H1 (cell line): Measurements from ENCODE around the gene C3. TPM values are rescaled to one million over a fixed set of nuclear protein-coding genes. Genes with fewer than 3 reads are reported as not detected.

Experiments used
- CTCF ChIA-PET: fragments of 300-600 bp; sonication (Branson Sonifier 250); formaldehyde crosslinking; loops from one replicate; lab custom pipeline; 2021; ENCODE audit not compliant: partially characterized antibody; lab: Charles Lee
- POLR2A ChIA-PET: fragments of 300-600 bp; sonication (Branson Sonifier 250); formaldehyde crosslinking; loops from one replicate; lab custom pipeline; 2021; ENCODE audit warnings: inconsistent platforms; ENCODE audit not compliant: partially characterized antibody; lab: Charles Lee
- DNase-seq, 2 experiments: peaks; one replicate each; pipeline versions ENCODE4 v3.0.0 to v3.0.0-alpha.2; 2010 to 2022; ENCODE audit warnings: low spot score in 2 of 2, low read depth in 1 of 2, mixed read lengths in 1 of 2
- FAIRE-seq: peaks from 2 replicates; lab custom pipeline; 2011; peaks lifted over from hg19 to GRCh38; lab: Jason Lieb, UNC
- H2AFZ ChIP-seq: 2 replicates; pipeline ENCODE4 v1.8.1; 2012; ENCODE audit warnings: low read length, inconsistent platforms
- H2AK5ac ChIP-seq: 2 replicates; pipeline ENCODE4 v1.6.1; 2013; ENCODE audit warnings: low read depth, low read length
- H2BK120ac ChIP-seq: replicated peaks from 2 replicates; pipeline ENCODE3; 2013; ENCODE audit warnings: low read depth, low read length, inconsistent platforms
- H2BK12ac ChIP-seq: 2 replicates; pipeline ENCODE4 v1.6.1; 2013; ENCODE audit warnings: low read depth, low read length
- H2BK15ac ChIP-seq: 2 replicates; pipeline ENCODE4 v1.6.1; 2013; ENCODE audit warnings: low read length
- H2BK20ac ChIP-seq: 2 replicates; pipeline ENCODE4 v1.6.1; 2013; ENCODE audit warnings: low read length
- H2BK5ac ChIP-seq: 2 replicates; pipeline ENCODE4 v1.6.1; 2013; ENCODE audit warnings: low read depth, low read length
- H3K14ac ChIP-seq: 2 replicates; pipeline ENCODE4 v1.6.1; 2013; ENCODE audit warnings: inconsistent platforms; ENCODE audit not compliant: insufficient read length
- H3K18ac ChIP-seq: 2 replicates; pipeline ENCODE4 v1.6.1; 2013; ENCODE audit warnings: low read length; ENCODE audit errors: extremely low read depth
- H3K23ac ChIP-seq: 2 replicates; pipeline ENCODE4 v1.6.1; 2013; ENCODE audit warnings: inconsistent platforms; ENCODE audit not compliant: insufficient read length
- H3K23me2 ChIP-seq: 2 replicates; pipeline ENCODE4 v1.6.1; 2013; ENCODE audit warnings: low read depth, low read length
- H3K27ac ChIP-seq: 2 replicates; pipeline ENCODE4 v1.6.1; 2011; ENCODE audit warnings: low read depth, low read length, inconsistent platforms
- H3K27me3 ChIP-seq, 4 experiments: replicated peaks in 1 of 4; 1 replicate in 1 of 4; 2 replicates in 3 of 4; pipeline versions ENCODE4 v1.6.1 to v1.8.1; 2011 to 2013; ENCODE audit warnings: low read length in 3 of 4, mild to moderate bottlenecking in 3 of 4, inconsistent platforms in 2 of 4, mixed read lengths in 2 of 4, moderate library complexity in 1 of 4; ENCODE audit not compliant: control insufficient read depth in 3 of 4, insufficient read depth in 3 of 4; ENCODE audit errors: extremely low read depth in 1 of 4
- H3K36me3 ChIP-seq, 4 experiments: 2 replicates each; pipeline versions ENCODE4 v1.6.1 to v1.8.1; 2011 to 2013; ENCODE audit warnings: mild to moderate bottlenecking in 4 of 4, low read length in 3 of 4, moderate library complexity in 2 of 4, control low read depth in 1 of 4, inconsistent platforms in 1 of 4; ENCODE audit not compliant: insufficient read depth in 4 of 4, control insufficient read depth in 2 of 4
- H3K4ac ChIP-seq: replicated peaks from 2 replicates; pipeline ENCODE3; 2013; ENCODE audit warnings: low read length, low read depth, mixed read lengths, inconsistent platforms; ENCODE audit not compliant: insufficient read length
- H3K4me1 ChIP-seq, 4 experiments: replicated peaks in 1 of 4; 1 replicate in 1 of 4; 2 replicates in 3 of 4; pipeline versions ENCODE4 v1.6.1 to v1.8.1; 2011 to 2013; ENCODE audit warnings: low read length in 3 of 4, inconsistent platforms in 2 of 4, mixed read lengths in 1 of 4; ENCODE audit not compliant: insufficient read depth in 4 of 4, control insufficient read depth in 3 of 4
- H3K4me2 ChIP-seq, 2 experiments: 2 replicates each; pipeline versions ENCODE4 v1.6.1 to v1.8.1; 2011 to 2013; ENCODE audit warnings: low read depth in 2 of 2, low read length in 2 of 2, control low read depth in 1 of 2, inconsistent platforms in 1 of 2, mild to moderate bottlenecking in 1 of 2; ENCODE audit not compliant: insufficient read depth in 1 of 2
- H3K4me3 ChIP-seq, 4 experiments: fragments of 200-600, 300-600 bp in 1 of 4; sonication (generic), shearing (Covaris generic), sonication (Bioruptor Twin) in 1 of 4; 2 replicates each; pipeline versions ENCODE4 v1.5.1 to v1.8.1; 2011 to 2016; ENCODE audit warnings: low read length in 4 of 4, low read depth in 3 of 4, control low read depth in 2 of 4, inconsistent platforms in 2 of 4, mild to moderate bottlenecking in 2 of 4, mixed read lengths in 1 of 4, moderate library complexity in 1 of 4; ENCODE audit not compliant: insufficient read depth in 2 of 4; ENCODE audit errors: extremely low read depth in 1 of 4
- H3K56ac ChIP-seq: replicated peaks from 2 replicates; pipeline ENCODE3; 2013; ENCODE audit warnings: low read depth, mild to moderate bottlenecking, mixed read lengths, low read length, inconsistent platforms; ENCODE audit not compliant: insufficient read length
- H3K79me1 ChIP-seq: 2 replicates; pipeline ENCODE4 v1.6.1; 2013; ENCODE audit warnings: low read depth, low read length, control low read depth
- H3K79me2 ChIP-seq, 2 experiments: 2 replicates each; pipeline versions ENCODE4 v1.6.1 to v1.8.1; 2012 to 2013; ENCODE audit warnings: low read length in 2 of 2, mild to moderate bottlenecking in 2 of 2, inconsistent platforms in 1 of 2; ENCODE audit not compliant: insufficient read depth in 2 of 2, control insufficient read depth in 1 of 2
- H3K9ac ChIP-seq, 4 experiments: replicated peaks in 1 of 4; 1 replicate in 1 of 4; 2 replicates in 3 of 4; pipeline versions ENCODE4 v1.6.1 to v1.8.1; 2011 to 2013; ENCODE audit warnings: low read depth in 3 of 4, low read length in 3 of 4, control low read depth in 2 of 4, mild to moderate bottlenecking in 2 of 4, moderate library complexity in 2 of 4, inconsistent platforms in 1 of 4; ENCODE audit errors: extremely low read depth in 1 of 4
- H3K9me3 ChIP-seq, 2 experiments: 2 replicates each; pipeline versions ENCODE4 v1.6.1 to v1.8.1; 2012 to 2013; ENCODE audit warnings: mild to moderate bottlenecking in 2 of 2, moderate library complexity in 2 of 2, control low read depth in 1 of 2, inconsistent platforms in 1 of 2, low read depth in 1 of 2, low read length in 1 of 2, mixed read lengths in 1 of 2; ENCODE audit not compliant: insufficient read depth in 2 of 2
- H4K20me1 ChIP-seq, 2 experiments: replicated peaks in 1 of 2; 2 replicates each; pipeline versions ENCODE3 to v1.8.1; 2011 to 2013; ENCODE audit warnings: inconsistent platforms in 2 of 2, low read length in 2 of 2, mild to moderate bottlenecking in 1 of 2; ENCODE audit not compliant: insufficient read depth in 2 of 2, control insufficient read depth in 1 of 2
- H4K5ac ChIP-seq: 2 replicates; pipeline ENCODE4 v1.6.1; 2013; ENCODE audit warnings: low read length, low read depth, mixed read lengths, inconsistent platforms; ENCODE audit not compliant: insufficient read length
- H4K8ac ChIP-seq: 2 replicates; pipeline ENCODE4 v1.8.0; 2013; ENCODE audit warnings: mild to moderate bottlenecking, moderate library complexity, low read length, inconsistent platforms; ENCODE audit not compliant: insufficient read depth; ENCODE audit errors: extremely low read depth
- H4K91ac ChIP-seq: replicated peaks from 2 replicates; pipeline ENCODE3; 2013; ENCODE audit warnings: low read length, mixed read lengths, inconsistent platforms; ENCODE audit not compliant: insufficient read length
- BACH1 ChIP-seq: IDR thresholded peaks from 2 replicates; pipeline ENCODE4 v1.6.1; 2012; ENCODE audit warnings: low read length, improper control_type of control experiment
- WGBS, 2 experiments: shearing (Covaris generic) in 1 of 2; methylation state at CpG; one replicate each; pipeline versions ENCODE4 v1.1.6 to v1.1.7; 2013 to 2015; ENCODE audit warnings: low lambda C conversion rate in 2 of 2, mixed read lengths in 2 of 2, inconsistent platforms in 1 of 2, low coverage in 1 of 2, missing lambda C conversion rate in 1 of 2; ENCODE audit not compliant: insufficient replicate concordance in 2 of 2, insufficient coverage in 1 of 2, insufficient read length in 1 of 2; ENCODE audit errors: extremely low coverage in 1 of 2, missing lambda C conversion rate in 1 of 2; 5-methylcytosine and 5-hydroxymethylcytosine counted together
- polyA plus RNA-seq, 7 experiments: library from polyadenylated mRNA; depleted of rRNA in 3 of 7; stranded (reverse) in 5 of 7; unstranded in 2 of 7; fragments of >200 nt in 5 of 7; fragments of 200-250 nt in 2 of 7; gene quantifications; 1 replicate in 5 of 7; 2 replicates in 1 of 7; 4 replicates in 1 of 7; pipeline versions ENCODE4 v1.2.1 to v1.2.3, GENCODE V29; 2011 to 2013; ENCODE audit warnings: missing spikeins in 2 of 7, mixed read lengths in 2 of 7
- total RNA-seq: library from RNA; stranded (reverse); fragmentation: NEBNext Ultra II Directional; extraction: Animal tissue kit (Norgen Biotek cat#: 25700); gene quantifications from 2 replicates; pipeline ENCODE4 v1.2.1, GENCODE V29; 2021
- TF ChIP-seq, protein P1 (sequence below): IDR thresholded peaks from 2 replicates; pipeline ENCODE4 v1.6.1; 2012; ENCODE audit warnings: inconsistent platforms

The C3 gene
- total and polyA plus RNA-seq, 2 of the 8 experiments (the other 6 are each of a cell fraction or from before 2014, with no cell fraction given), result 6.4 to 12.8 TPM

DNA sequence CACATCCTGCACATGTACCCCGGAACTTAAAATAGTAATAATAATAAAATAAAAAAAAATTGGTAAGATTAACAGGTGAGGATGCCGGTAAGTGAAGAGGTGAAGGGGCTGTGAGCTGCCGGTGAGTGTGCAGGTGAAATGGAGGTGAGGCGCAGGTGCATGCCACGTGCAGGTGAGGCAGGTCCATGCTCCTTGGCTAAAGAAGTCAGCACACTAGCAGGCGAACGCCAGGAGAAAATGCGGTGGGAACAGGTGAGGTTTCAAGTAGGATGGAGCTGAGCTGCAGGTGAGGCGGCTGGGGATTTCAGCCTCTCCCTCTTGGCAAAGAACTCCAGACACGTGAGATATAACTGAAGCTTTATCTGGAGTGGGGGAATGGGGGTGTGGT lies 43.0 kb downstream of the C3 start:
- no peak overlapping the region for H2AFZ ChIP-seq
- WGBS, 2 experiments, result 71% methylated on average over 10 of the region's 10 CpGs; no CpG with 5 or more reads in 1 of the 2 experiments
- H3K18ac ChIP-seq, result no peak overlapping the region
- no peaks in the 10 kb centered on the region for H3K9me3 ChIP-seq
- no peak overlapping the region for H3K14ac ChIP-seq
- no peak overlapping the region; the same call in 1 of the 2 replicates for H2BK15ac ChIP-seq
- CTCF ChIA-PET, result interaction anchor here (0.6 to 1.8 kb wide), 3 partner anchors 18 to 55 kb away, joined by 3 to 5 read pairs (median 3); no protein-coding TSS in a partner anchor
- H3K56ac ChIP-seq, result no peak overlapping the region
- peak overlapping the region; percentile 70 to 83; a peak in 3 of 4 replicates for H3K4me2 ChIP-seq
- FAIRE-seq, result no peak
- no peaks in the 10 kb centered on the region for H3K79me2 ChIP-seq
- H4K91ac ChIP-seq, result no peak overlapping the region
- H3K4me3 ChIP-seq, result peak overlapping the region in 1 of 4 experiments; percentile 45; a peak in 2 of 8 replicates
- no peaks in the 10 kb centered on the region for H3K36me3 ChIP-seq
- POLR2A ChIA-PET, result interaction anchor here (1.0 kb wide), 1 partner anchor 147 kb away, joined by 3 read pairs; the partner anchor contains the start of gene TNFSF9
- no peak overlapping the region for H2BK12ac ChIP-seq
- H2BK20ac ChIP-seq, result no peak overlapping the region
- peaks cover 3 to 13% (median 7%) of the 10 kb centered on the region in 4 experiments for H3K4me1 ChIP-seq
- H3K9ac ChIP-seq, result no peak overlapping the region
- no peak overlapping the region for H2BK120ac ChIP-seq
- no peak overlapping the region for H2BK5ac ChIP-seq
- H3K4ac ChIP-seq, result no peak overlapping the region
- H3K23ac ChIP-seq, result no peak overlapping the region
- H3K23me2 ChIP-seq, result peaks cover 7% of the 10 kb centered on the region
- no peak overlapping the region for H3K27ac ChIP-seq
- no peaks in the 10 kb centered on the region for H4K20me1 ChIP-seq
- no peak for DNase-seq
- H4K8ac ChIP-seq, result peak overlapping the region; percentile 42; the same call in 1 of the 2 replicates
- H4K5ac ChIP-seq, result no peak overlapping the region
- TF ChIP-seq, protein P1, sequence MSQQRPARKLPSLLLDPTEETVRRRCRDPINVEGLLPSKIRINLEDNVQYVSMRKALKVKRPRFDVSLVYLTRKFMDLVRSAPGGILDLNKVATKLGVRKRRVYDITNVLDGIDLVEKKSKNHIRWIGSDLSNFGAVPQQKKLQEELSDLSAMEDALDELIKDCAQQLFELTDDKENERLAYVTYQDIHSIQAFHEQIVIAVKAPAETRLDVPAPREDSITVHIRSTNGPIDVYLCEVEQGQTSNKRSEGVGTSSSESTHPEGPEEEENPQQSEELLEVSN, result peak; percentile 30; the same call in 1 of the 2 replicates
- TF ChIP-seq BACH1, result no peak
- H2AK5ac ChIP-seq, result no peak overlapping the region
- H3K79me1 ChIP-seq, result no peaks in the 10 kb centered on the region
- H3K27me3 ChIP-seq, result no peaks in the 10 kb centered on the region
